Smooth muscle cell (in vitro differentiated cells): ENCODE data around the gene HDAC4. TPM values are rescaled to one million over a fixed set of nuclear protein-coding genes. Genes with fewer than 3 reads are reported as not detected.

Source experiments
- DNase-seq: peaks from one replicate; lab custom pipeline; 2025; ENCODE audit not compliant: unreplicated experiment; lab: John Stamatoyannopoulos, UW
- H2AFZ ChIP-seq: fragments of 200-600 bp; sonication (generic); 2 replicates; pipeline ENCODE4 v1.6.0; 2016; ENCODE audit warnings: antibody characterized with exemption, low read depth, mild to moderate bottlenecking
- H3F3A ChIP-seq: fragments of 200-600 bp; sonication (generic); 2 replicates; pipeline ENCODE4 v1.6.0; 2017; ENCODE audit warnings: antibody characterized with exemption, low read depth
- H3K27ac ChIP-seq: fragments of 200-600 bp; sonication (generic); 2 replicates; pipeline ENCODE4 v1.5.1; 2016; ENCODE audit warnings: low read depth, mild to moderate bottlenecking
- H3K27me3 ChIP-seq: fragments of 200-600 bp; sonication (generic); 2 replicates; pipeline ENCODE4 v1.6.1; 2016; ENCODE audit warnings: low read depth, mild to moderate bottlenecking
- H3K36me3 ChIP-seq: fragments of 200-600 bp; sonication (generic); 2 replicates; pipeline ENCODE4 v1.5.1; 2016; ENCODE audit warnings: low read depth
- H3K4me1 ChIP-seq: fragments of 200-600 bp; sonication (generic); 2 replicates; pipeline ENCODE4 v1.5.1; 2016; ENCODE audit warnings: low read depth
- H3K4me2 ChIP-seq: fragments of 200-600 bp; sonication (generic); 2 replicates; pipeline ENCODE4 v1.6.0; 2016; ENCODE audit warnings: mild to moderate bottlenecking
- H3K4me3 ChIP-seq: fragments of 200-600 bp; sonication (generic); 2 replicates; pipeline ENCODE4 v1.5.1; 2016; ENCODE audit warnings: mild to moderate bottlenecking
- H3K79me2 ChIP-seq: fragments of 200-600 bp; sonication (generic); 2 replicates; pipeline ENCODE4 v1.6.0; 2016; ENCODE audit warnings: low read depth, mild to moderate bottlenecking
- H3K9ac ChIP-seq: fragments of 200-600 bp; sonication (generic); 2 replicates; pipeline ENCODE4 v1.6.0; 2016; ENCODE audit warnings: low read depth
- H3K9me3 ChIP-seq: fragments of 200-600 bp; sonication (generic); replicated peaks from 2 replicates; pipeline ENCODE4 v1.5.1; 2016; ENCODE audit warnings: low read depth
- H4K20me1 ChIP-seq: fragments of 200-600 bp; sonication (generic); 2 replicates; pipeline ENCODE4 v1.6.0; 2016; ENCODE audit warnings: low read depth
- CTCF ChIP-seq: fragments of 200-600 bp; sonication (generic); IDR thresholded peaks from 2 replicates; pipeline ENCODE4 v1.5.1; 2017; ENCODE audit warnings: borderline replicate concordance, mild to moderate bottlenecking, antibody characterized with exemption; ENCODE audit not compliant: insufficient read depth, poor library complexity, severe bottlenecking
- WGBS: methylation state at CpG from one replicate; pipeline ENCODE4 v1.1.7; 2016; ENCODE audit warnings: low lambda C conversion rate; 5-methylcytosine and 5-hydroxymethylcytosine counted together
- polyA plus RNA-seq: library from polyadenylated mRNA; unstranded; fragments of >200 nt; fragmentation: Nextera tagmentation; extraction: Ambion mirVana; gene quantifications from 2 replicates; pipeline ENCODE4 v1.2.1, GENCODE V29; 2016
- total RNA-seq: library from RNA; depleted of rRNA; stranded (reverse); fragments of >200 nt; gene quantifications from 2 replicates; pipeline ENCODE4 v1.2.3, GENCODE V29; 2014

Gene HDAC4
- total and polyA plus RNA-seq, 2 experiments from 2014 or later, result 6.2 to 35.7 TPM

- no peak for DNase-seq
- no peaks in the 10 kb centered on the region for H3K27me3 ChIP-seq
These were observed 206.7 kb downstream of the HDAC4 start for GRCh38 chr2:239193925-239194677.

GRCh38 chr2:239193401-239193811, 207.4 kb downstream of the HDAC4 start:
- no peak overlapping the region for H3K4me2 ChIP-seq
- H3K9ac ChIP-seq, result no peak overlapping the region
- H4K20me1 ChIP-seq, result peaks cover 36% of the 10 kb centered on the region
- H3K9me3 ChIP-seq, result no peaks in the 10 kb centered on the region
- H3K4me3 ChIP-seq, result no peak overlapping the region
- H3K27ac ChIP-seq, result no peak overlapping the region
- no peaks in the 10 kb centered on the region for H3F3A ChIP-seq
- no peaks in the 10 kb centered on the region for H3K27me3 ChIP-seq
- peaks cover 10% of the 10 kb centered on the region for H3K36me3 ChIP-seq
- TF ChIP-seq CTCF, result no peak
- no peak for DNase-seq
- WGBS, result 92% methylated on average over 12 of the region's 12 CpGs
- H3K4me1 ChIP-seq, result no peaks in the 10 kb centered on the region
- no peak overlapping the region for H2AFZ ChIP-seq
- no peaks in the 10 kb centered on the region for H3K79me2 ChIP-seq

More at GRCh38 chr2:239193925-239194677, 206.7 kb downstream of the HDAC4 start:
- no peak overlapping the region for H2AFZ ChIP-seq
- peaks cover 3% of the 10 kb centered on the region for H3K36me3 ChIP-seq
- no peak overlapping the region for H3K4me2 ChIP-seq
- H4K20me1 ChIP-seq, result peaks cover 36% of the 10 kb centered on the region
- 90% methylated on average over 17 of the region's 17 CpGs for WGBS
- no peaks in the 10 kb centered on the region for H3K9me3 ChIP-seq
- TF ChIP-seq CTCF, result peak; percentile 18
- no peak overlapping the region for H3K27ac ChIP-seq
- no peaks in the 10 kb centered on the region for H3F3A ChIP-seq
- H3K79me2 ChIP-seq, result no peaks in the 10 kb centered on the region
- no peak overlapping the region for H3K4me3 ChIP-seq
- no peak overlapping the region for H3K9ac ChIP-seq
- H3K4me1 ChIP-seq, result no peaks in the 10 kb centered on the region

GRCh38 chr2:239192975-239193374, 207.8 kb downstream of the HDAC4 start:
- H3K27me3 ChIP-seq, result no peaks in the 10 kb centered on the region
- no peaks in the 10 kb centered on the region for H3K4me1 ChIP-seq
- no peak overlapping the region for H3K9ac ChIP-seq
- peaks cover 12% of the 10 kb centered on the region for H3K36me3 ChIP-seq
- no peak overlapping the region for H3K27ac ChIP-seq
- H4K20me1 ChIP-seq, result peaks cover 36% of the 10 kb centered on the region
- WGBS, result 89% methylated on average over 8 of the region's 8 CpGs
- no peak overlapping the region for H3K4me3 ChIP-seq
- no peak for TF ChIP-seq CTCF
- DNase-seq, result no peak
- no peaks in the 10 kb centered on the region for H3K9me3 ChIP-seq
- no peaks in the 10 kb centered on the region for H3K79me2 ChIP-seq
- H2AFZ ChIP-seq, result no peak overlapping the region
- no peak overlapping the region for H3K4me2 ChIP-seq
- H3F3A ChIP-seq, result no peaks in the 10 kb centered on the region

- H3K4me2 ChIP-seq, result no peak overlapping the region
- 91% methylated on average over 17 of the region's 17 CpGs for WGBS
- H2AFZ ChIP-seq, result no peak overlapping the region
- no peaks in the 10 kb centered on the region for H3K9me3 ChIP-seq
- peaks cover 36% of the 10 kb centered on the region for H4K20me1 ChIP-seq
- no peak overlapping the region for H3K27ac ChIP-seq
- H3K9ac ChIP-seq, result no peak overlapping the region
- no peak for TF ChIP-seq CTCF
- H3K36me3 ChIP-seq, result peaks cover 12% of the 10 kb centered on the region
- H3K4me1 ChIP-seq, result no peaks in the 10 kb centered on the region
- H3K79me2 ChIP-seq, result no peaks in the 10 kb centered on the region
- no peaks in the 10 kb centered on the region for H3F3A ChIP-seq
- DNase-seq, result no peak
- H3K27me3 ChIP-seq, result no peaks in the 10 kb centered on the region
- no peak overlapping the region for H3K4me3 ChIP-seq
These were observed 208.4 kb downstream of the HDAC4 start for GRCh38 chr2:239192456-239192855.
